Measurements from ENCODE around the gene ASAP2.

The ASAP2 gene

GRCh38 chr2:9288233-9288632 lies 81.6 kb downstream of the ASAP2 start:
- Histone ChIP-seq H3K4me3 (replicated peaks; ENCODE audit: insufficient read depth, low read length) (no peak overlapping the region), H3K27me3 (ENCODE audit: insufficient read depth, poor library complexity, severe bottlenecking) (peaks cover 2% of the 10 kb centered on the region), H3K27ac (replicated peaks) (no peak overlapping the region)
- DNase-seq (ENCODE audit: low read depth in 1 of 2, low spot score in 1 of 2) = no peak
- TF ChIP-seq CTCF (IDR thresholded peaks at IDR 0.05; ENCODE audit: insufficient read depth, low read length) (no peak), SPI1 (IDR thresholded peaks at IDR 0.05; ENCODE audit: borderline replicate concordance, low read depth) (no peak), POLR2AphosphoS5 (IDR thresholded peaks at IDR 0.05; ENCODE audit: low read depth) (no peak), GABPA (IDR thresholded peaks at IDR 0.05; ENCODE audit: low read depth) (no peak), REST (IDR thresholded peaks at IDR 0.05; ENCODE audit: insufficient replicate concordance, low read depth) (no peak)

- no peak for TF ChIP-seq SPI1 (IDR thresholded peaks at IDR 0.05; ENCODE audit: borderline replicate concordance, low read depth)
- no peak for TF ChIP-seq POLR2AphosphoS5 (IDR thresholded peaks at IDR 0.05; ENCODE audit: low read depth)
- TF ChIP-seq REST (IDR thresholded peaks at IDR 0.05; ENCODE audit: insufficient replicate concordance, low read depth) = no peak
- no peak for TF ChIP-seq CTCF (IDR thresholded peaks at IDR 0.05; ENCODE audit: insufficient read depth, low read length)
- TF ChIP-seq GABPA (IDR thresholded peaks at IDR 0.05; ENCODE audit: low read depth) = no peak
- DNase-seq (ENCODE audit: low read depth in 1 of 2, low spot score in 1 of 2) = no peak
- Histone ChIP-seq H3K4me3 (replicated peaks; ENCODE audit: insufficient read depth, low read length) (no peak overlapping the region), H3K27me3 (ENCODE audit: insufficient read depth, poor library complexity, severe bottlenecking) (peaks cover 2% of the 10 kb centered on the region), H3K27ac (replicated peaks) (no peak overlapping the region)
These were observed 82.2 kb downstream of the ASAP2 start for GRCh38 chr2:9288681-9289338.

GRCh38 chr2:9291331-9291730 lies 84.7 kb downstream of the ASAP2 start:
- DNase-seq (ENCODE audit: low read depth in 1 of 2, low spot score in 1 of 2) = no peak
- no peak for TF ChIP-seq REST (IDR thresholded peaks at IDR 0.05; ENCODE audit: insufficient replicate concordance, low read depth)
- H3K27me3 ChIP-seq (ENCODE audit: insufficient read depth, poor library complexity, severe bottlenecking) = peaks cover under 1% of the 10 kb centered on the region
- no peak overlapping the region for H3K27ac ChIP-seq (replicated peaks)
- no peak overlapping the region for H3K4me3 ChIP-seq (replicated peaks; ENCODE audit: insufficient read depth, low read length)
